Brain pericyte (primary cell): ENCODE results near the gene CACNA1G.

Source experiments
- DNase-seq: peaks from one replicate; pipeline ENCODE4 v3.0.0-alpha.2; 2012; ENCODE audit warnings: low read depth, low spot score

The CACNA1G gene

GRCh38 chr17:50568659-50569058 is 8.1 kb downstream of the CACNA1G start:
- DNase-seq = no peak

- DNase-seq = no peak
Observed at GRCh38 chr17:50569592-50569991, 9.1 kb downstream of the CACNA1G start.

- DNase-seq = no peak
Observed at GRCh38 chr17:50570032-50570431, 9.5 kb downstream of the CACNA1G start.

- DNase-seq = no peak
Observed at GRCh38 chr17:50570528-50570927, 10.0 kb downstream of the CACNA1G start.

- no peak for DNase-seq
Observed at GRCh38 chr17:50571681-50572080, 11.2 kb downstream of the CACNA1G start.

GRCh38 chr17:50572541-50572940 is 12.0 kb downstream of the CACNA1G start:
- no peak for DNase-seq

- no peak for DNase-seq
Observed at GRCh38 chr17:50573866-50574611, 13.5 kb downstream of the CACNA1G start.

- DNase-seq = no peak
Observed at GRCh38 chr17:50575581-50576210, 15.2 kb downstream of the CACNA1G start.

GRCh38 chr17:50576864-50577263 is 16.3 kb downstream of the CACNA1G start:
- no peak for DNase-seq

GRCh38 chr17:50577451-50577954 is 17.0 kb downstream of the CACNA1G start:
- no peak for DNase-seq

GRCh38 chr17:50578173-50578572 is 17.7 kb downstream of the CACNA1G start:
- DNase-seq = no peak

- DNase-seq = no peak
Observed at GRCh38 chr17:50579399-50579798, 18.9 kb downstream of the CACNA1G start.

- no peak for DNase-seq
Observed at GRCh38 chr17:50580646-50581045, 20.1 kb downstream of the CACNA1G start.

GRCh38 chr17:50581316-50581715 is 20.8 kb downstream of the CACNA1G start:
- DNase-seq = no peak

- DNase-seq = no peak
Observed at GRCh38 chr17:50582741-50583140, 22.2 kb downstream of the CACNA1G start.

- DNase-seq = no peak
Observed at GRCh38 chr17:50583641-50584040, 23.1 kb downstream of the CACNA1G start.

- DNase-seq = no peak
Observed at GRCh38 chr17:50584116-50584515, 23.6 kb downstream of the CACNA1G start.

- no peak for DNase-seq
Observed at GRCh38 chr17:50584749-50585148, 24.2 kb downstream of the CACNA1G start.

GRCh38 chr17:50585346-50585745 is 24.8 kb downstream of the CACNA1G start:
- DNase-seq = no peak

- no peak for DNase-seq
Observed at GRCh38 chr17:50585891-50586290, 25.4 kb downstream of the CACNA1G start.

GRCh38 chr17:50586421-50587247 is 26.1 kb downstream of the CACNA1G start:
- DNase-seq = no peak

GRCh38 chr17:50587571-50587970 is 27.1 kb downstream of the CACNA1G start:
- DNase-seq = no peak
